Activated T-cell treated with anti-CD3 and anti-CD28 coated beads, Interleukin-2, amount 50 U/mL, for 4 hours (primary cell): ENCODE results near the gene KCNQ1. TPM values are rescaled to one million over a fixed set of nuclear protein-coding genes. Genes with fewer than 3 reads are reported as not detected.

ENCODE experiments used
- ATAC-seq, 2 donors: fragments of 200-7000 bp; cut with Tn5 transposase; one replicate each; pipeline ENCODE4 v1.10.0; 2021
- DNase-seq: peaks from one replicate; pipeline ENCODE4 v3.0.0-alpha.2; 2020
- H3K27me3 Mint-ChIP-seq: one replicate; pipeline ENCODE4 v1.8.0; 2021; ENCODE audit warnings: low read depth, mixed read lengths
- H3K36me3 Mint-ChIP-seq: one replicate; pipeline ENCODE4 v1.8.0; 2022; ENCODE audit warnings: mixed read lengths; ENCODE audit not compliant: insufficient read depth
- H3K4me1 Mint-ChIP-seq: one replicate; pipeline ENCODE4 v1.8.0; 2021; ENCODE audit warnings: low read depth, mixed read lengths
- H3K4me3 Mint-ChIP-seq: one replicate; pipeline ENCODE4 v1.8.0; 2021; ENCODE audit warnings: mild to moderate bottlenecking, moderate library complexity, mixed read lengths
- H3K9me3 Mint-ChIP-seq: one replicate; pipeline ENCODE4 v1.8.0; 2021; ENCODE audit warnings: mixed read lengths
- total RNA-seq, 3 donors: library from RNA; stranded (reverse); gene quantifications; one replicate each; pipeline ENCODE4 v1.2.1, GENCODE V29; 2021

Gene KCNQ1
- total RNA-seq, 3 donors from 2014 or later: 2.3 to 3.0 (median 2.8) TPM

DNA sequence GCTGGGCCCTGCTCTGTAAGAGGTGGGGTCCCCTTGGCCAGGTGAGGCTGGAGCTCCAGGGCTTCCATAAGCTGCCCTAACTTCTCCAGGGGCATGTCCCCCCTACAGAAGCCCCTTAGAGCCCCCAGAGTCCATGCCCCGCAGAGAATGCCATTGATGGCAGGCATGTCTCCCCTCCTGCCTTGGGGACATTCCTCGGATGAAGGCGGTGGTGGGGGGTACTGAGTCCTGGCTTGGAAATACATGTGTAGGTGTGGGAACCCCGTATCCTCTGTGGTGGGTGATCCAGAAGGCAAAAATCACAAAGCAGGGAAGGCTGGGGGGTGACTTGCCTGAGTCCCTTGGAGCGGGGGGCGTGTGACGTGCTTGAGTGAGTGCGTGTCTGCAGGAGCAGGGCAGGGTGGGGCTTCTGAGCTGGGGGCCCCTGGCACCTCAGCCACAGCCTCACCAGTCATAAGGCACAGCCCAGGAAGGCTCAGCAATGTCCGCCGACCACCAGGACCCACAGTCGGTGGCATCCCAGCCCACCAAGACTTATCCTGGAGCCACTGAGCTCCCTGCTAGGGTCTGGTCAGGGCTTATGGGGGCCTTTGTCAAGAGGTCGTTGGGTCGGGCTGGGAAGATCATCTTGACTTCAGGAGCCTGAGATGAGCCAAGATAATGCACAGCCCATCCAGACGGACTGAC is 324.7 kb downstream of the KCNQ1 start:
- H3K27me3 Mint-ChIP-seq: no peaks in the 10 kb centered on the region
- H3K36me3 Mint-ChIP-seq: peaks cover 8% of the 10 kb centered on the region
- H3K4me3 Mint-ChIP-seq: no peak overlapping the region
- no peak for DNase-seq
- no peak for ATAC-seq
- H3K9me3 Mint-ChIP-seq: no peaks in the 10 kb centered on the region
- H3K4me1 Mint-ChIP-seq: peaks cover 10% of the 10 kb centered on the region

DNA sequence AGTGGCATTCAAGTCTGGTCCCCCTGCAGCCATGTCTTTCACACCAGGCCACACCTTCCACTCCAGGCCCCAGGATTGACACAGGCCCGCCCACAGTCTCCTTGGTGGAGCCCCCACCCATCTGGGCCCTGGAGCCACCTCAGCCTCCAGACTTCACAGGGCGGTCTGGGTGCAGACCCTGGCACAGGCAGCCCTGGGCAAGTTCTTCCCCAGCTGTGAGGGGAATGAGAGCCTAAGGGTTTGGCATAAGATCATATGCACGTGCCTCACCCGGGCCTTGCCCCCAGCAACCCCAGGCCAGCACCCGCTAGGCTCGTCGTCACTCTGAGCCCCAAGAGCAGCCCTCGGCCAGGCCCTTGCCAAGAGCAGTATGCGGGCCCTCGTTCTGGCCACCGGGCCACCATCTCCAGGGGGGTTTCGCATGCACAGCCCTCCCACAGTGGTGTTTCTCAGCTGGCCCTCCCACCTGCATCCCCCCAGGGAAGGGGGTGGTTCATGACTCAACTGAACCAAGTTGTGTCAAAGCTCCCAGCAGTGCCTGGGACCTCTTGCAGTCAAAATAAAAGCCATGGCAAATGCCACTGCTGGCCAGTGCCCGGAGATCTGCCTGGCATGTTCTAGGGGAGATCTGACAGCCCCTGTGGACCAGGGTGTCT is 325.4 kb downstream of the KCNQ1 start:
- Mint-ChIP-seq H3K4me3 (no peak overlapping the region), H3K9me3 (no peaks in the 10 kb centered on the region), H3K27me3 (no peaks in the 10 kb centered on the region), H3K36me3 (peaks cover 5% of the 10 kb centered on the region), H3K4me1 (peaks cover 15% of the 10 kb centered on the region)
- peak; percentile 1 for DNase-seq
- ATAC-seq: no peak

DNA sequence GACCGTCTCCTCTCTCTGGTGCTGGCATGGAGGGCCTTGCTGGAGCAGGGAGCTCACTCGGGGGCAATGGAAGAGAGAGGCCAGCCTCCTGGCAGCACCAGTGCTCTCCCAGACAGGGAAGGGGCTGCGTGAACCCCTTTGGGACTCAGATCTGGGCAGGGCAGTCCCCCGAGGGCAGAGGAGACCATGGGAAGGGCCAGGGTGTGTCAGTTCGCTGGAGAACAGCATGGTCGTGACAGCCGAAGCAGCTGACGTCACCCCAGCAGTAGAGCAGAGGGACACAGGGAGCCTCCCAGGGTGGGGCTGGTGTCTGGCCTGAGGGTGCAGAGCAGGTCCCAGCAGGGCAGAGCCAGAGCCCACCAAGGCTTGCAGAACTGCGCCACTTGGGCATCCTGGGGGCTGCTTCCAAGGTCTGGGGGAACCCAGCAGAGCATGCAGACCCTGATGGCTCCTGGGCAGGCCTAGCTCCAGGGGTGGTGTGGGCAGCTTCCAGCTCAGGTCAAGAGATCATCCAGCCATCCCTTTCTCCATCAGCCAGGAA is 326.0 kb downstream of the KCNQ1 start:
- H3K36me3 Mint-ChIP-seq: peaks cover 3% of the 10 kb centered on the region
- DNase-seq (peak; percentile 2), ATAC-seq (no peak)
- no peaks in the 10 kb centered on the region for H3K9me3 Mint-ChIP-seq
- H3K4me3 Mint-ChIP-seq: no peak overlapping the region
- peaks cover 15% of the 10 kb centered on the region for H3K4me1 Mint-ChIP-seq
- H3K27me3 Mint-ChIP-seq: no peaks in the 10 kb centered on the region

GRCh38 chr11:2771758-2772466 is 327.1 kb downstream of the KCNQ1 start:
- no peak overlapping the region for H3K4me3 Mint-ChIP-seq
- DNase-seq (peak; percentile 1), ATAC-seq (no peak)
- no peaks in the 10 kb centered on the region for H3K27me3 Mint-ChIP-seq
- H3K36me3 Mint-ChIP-seq: peaks cover 4% of the 10 kb centered on the region
- no peaks in the 10 kb centered on the region for H3K9me3 Mint-ChIP-seq
- peaks cover 15% of the 10 kb centered on the region for H3K4me1 Mint-ChIP-seq

GRCh38 chr11:2772544-2773031 is 327.8 kb downstream of the KCNQ1 start:
- Mint-ChIP-seq H3K27me3 (no peaks in the 10 kb centered on the region), H3K36me3 (peaks cover 5% of the 10 kb centered on the region), H3K4me1 (peaks cover 15% of the 10 kb centered on the region), H3K4me3 (no peak overlapping the region), H3K9me3 (no peaks in the 10 kb centered on the region)
- peak; percentile 43 to 70 for ATAC-seq
- peak; percentile 3 for DNase-seq

GRCh38 chr11:2774173-2775082 is 329.6 kb downstream of the KCNQ1 start:
- H3K27me3 Mint-ChIP-seq: no peaks in the 10 kb centered on the region
- H3K4me3 Mint-ChIP-seq: no peak overlapping the region
- no peaks in the 10 kb centered on the region for H3K9me3 Mint-ChIP-seq
- ATAC-seq (no peak), DNase-seq (peak; percentile 1)
- H3K36me3 Mint-ChIP-seq: peaks cover 5% of the 10 kb centered on the region
- peaks cover 15% of the 10 kb centered on the region for H3K4me1 Mint-ChIP-seq

DNA sequence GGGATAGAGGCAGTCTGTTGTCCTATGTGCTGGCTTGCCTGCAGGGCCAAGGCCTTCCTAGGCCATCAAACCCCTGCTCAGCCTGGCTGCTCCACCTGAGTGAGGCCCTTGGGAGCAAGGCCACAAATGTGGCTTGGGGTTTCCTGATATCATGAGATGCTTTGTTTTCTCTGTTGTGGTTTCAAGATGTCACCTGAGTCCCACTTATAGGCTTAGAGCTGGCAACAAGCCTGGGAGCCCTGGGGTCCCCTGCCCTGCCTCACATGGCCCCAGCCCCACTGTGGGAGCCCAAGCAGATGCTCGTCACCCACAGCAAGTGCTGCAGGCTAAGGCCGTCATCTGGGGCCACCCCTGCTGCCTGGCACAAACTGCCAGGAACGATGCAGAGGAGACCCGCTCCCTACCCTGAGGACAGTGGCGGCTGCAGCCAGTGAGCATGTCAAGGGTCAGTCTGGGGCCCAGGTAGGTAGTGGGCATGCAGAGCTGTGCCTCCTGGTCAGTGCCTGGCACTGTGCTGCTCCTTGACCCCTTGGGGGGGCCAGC is 330.3 kb downstream of the KCNQ1 start:
- Mint-ChIP-seq H3K27me3 (no peaks in the 10 kb centered on the region), H3K4me1 (peaks cover 15% of the 10 kb centered on the region)

DNA sequence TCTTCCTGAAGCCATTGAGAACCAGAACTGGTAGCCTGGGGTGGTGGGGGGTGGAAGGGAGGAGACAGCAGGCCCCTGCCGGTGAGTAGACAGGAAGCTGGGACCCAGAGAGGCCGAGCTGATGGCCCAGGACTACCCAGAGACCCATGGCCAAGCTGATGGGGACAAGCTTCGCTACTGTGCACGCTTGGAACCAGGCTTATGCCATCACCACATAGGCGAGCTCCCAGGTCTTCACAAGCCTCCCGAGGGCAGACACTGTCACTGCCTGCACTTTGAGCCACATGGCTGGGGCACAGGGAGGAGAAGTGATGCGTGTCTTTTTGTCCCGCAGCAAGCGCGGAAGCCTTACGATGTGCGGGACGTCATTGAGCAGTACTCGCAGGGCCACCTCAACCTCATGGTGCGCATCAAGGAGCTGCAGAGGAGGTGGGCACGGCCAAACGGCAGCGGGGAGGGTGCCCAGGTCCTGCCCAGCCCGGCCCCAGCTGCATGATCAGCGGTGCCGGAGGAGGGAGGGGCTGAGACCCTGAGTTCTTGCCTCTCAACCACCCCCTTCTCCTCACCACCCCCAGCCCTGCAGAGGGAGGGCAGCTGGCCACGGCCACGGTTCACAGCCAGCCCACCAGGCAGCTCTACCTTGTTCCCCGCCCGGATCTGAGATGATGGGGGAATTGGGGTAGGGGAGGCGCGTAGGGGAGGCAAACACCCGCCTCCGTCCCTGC is 331.0 kb downstream of the KCNQ1 start:
- Mint-ChIP-seq H3K9me3 (no peaks in the 10 kb centered on the region), H3K36me3 (peaks cover 5% of the 10 kb centered on the region), H3K4me1 (peaks cover 15% of the 10 kb centered on the region), H3K4me3 (no peak overlapping the region), H3K27me3 (no peaks in the 10 kb centered on the region)
- ATAC-seq (no peak), DNase-seq (peak; percentile 3)

More for the DNA sequence above, 330.3 kb downstream of the KCNQ1 start:
- H3K36me3 Mint-ChIP-seq: peaks cover 5% of the 10 kb centered on the region
- no peaks in the 10 kb centered on the region for H3K9me3 Mint-ChIP-seq
- ATAC-seq: no peak
- H3K4me3 Mint-ChIP-seq: no peak overlapping the region
- no peak for DNase-seq

DNA sequence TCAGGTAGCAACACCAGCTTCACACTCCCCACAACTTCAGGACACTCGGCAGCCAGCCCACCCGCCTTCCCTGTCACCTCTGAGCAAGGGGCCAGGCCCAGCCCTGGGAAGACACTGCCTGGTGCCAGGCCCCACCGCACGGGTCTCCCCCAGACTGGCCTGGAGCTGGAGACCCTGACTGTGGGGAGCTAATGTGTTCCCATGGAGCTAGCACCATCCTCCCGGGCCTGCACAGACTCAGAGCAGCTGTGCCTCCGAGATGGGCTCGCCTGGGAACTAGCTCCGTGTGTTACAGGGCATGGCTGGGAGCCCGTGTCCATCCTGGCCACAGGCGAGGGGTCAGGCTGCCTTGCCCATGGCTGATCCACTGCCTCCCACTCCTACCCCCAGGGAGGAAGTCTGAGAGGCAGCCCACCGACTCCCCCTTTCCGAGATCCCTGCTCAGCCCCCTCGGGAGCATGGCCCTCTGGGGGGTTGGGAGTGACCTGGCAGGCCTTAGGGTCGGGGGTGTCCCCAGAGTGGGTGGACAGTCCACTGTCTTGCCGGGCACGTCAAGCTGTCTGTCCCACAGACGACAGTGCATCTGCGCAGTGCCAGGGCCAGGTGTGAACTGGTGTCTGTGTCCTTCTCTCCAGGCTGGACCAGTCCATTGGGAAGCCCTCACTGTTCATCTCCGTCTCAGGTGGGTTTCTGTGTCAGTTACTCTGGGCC is 331.7 kb downstream of the KCNQ1 start:
- H3K4me1 Mint-ChIP-seq: peaks cover 14% of the 10 kb centered on the region
- ATAC-seq (no peak), DNase-seq (peak; percentile 3)
- no peaks in the 10 kb centered on the region for H3K27me3 Mint-ChIP-seq
- H3K4me3 Mint-ChIP-seq: no peak overlapping the region
- H3K9me3 Mint-ChIP-seq: no peaks in the 10 kb centered on the region
- H3K36me3 Mint-ChIP-seq: peaks cover 4% of the 10 kb centered on the region

GRCh38 chr11:2777386-2777785 is 332.6 kb downstream of the KCNQ1 start:
- H3K27me3 Mint-ChIP-seq: no peaks in the 10 kb centered on the region
- peaks cover 3% of the 10 kb centered on the region for H3K36me3 Mint-ChIP-seq
- H3K9me3 Mint-ChIP-seq: no peaks in the 10 kb centered on the region
- H3K4me1 Mint-ChIP-seq: peaks cover 14% of the 10 kb centered on the region
- ATAC-seq (no peak), DNase-seq (no peak)
- no peak overlapping the region for H3K4me3 Mint-ChIP-seq

DNA sequence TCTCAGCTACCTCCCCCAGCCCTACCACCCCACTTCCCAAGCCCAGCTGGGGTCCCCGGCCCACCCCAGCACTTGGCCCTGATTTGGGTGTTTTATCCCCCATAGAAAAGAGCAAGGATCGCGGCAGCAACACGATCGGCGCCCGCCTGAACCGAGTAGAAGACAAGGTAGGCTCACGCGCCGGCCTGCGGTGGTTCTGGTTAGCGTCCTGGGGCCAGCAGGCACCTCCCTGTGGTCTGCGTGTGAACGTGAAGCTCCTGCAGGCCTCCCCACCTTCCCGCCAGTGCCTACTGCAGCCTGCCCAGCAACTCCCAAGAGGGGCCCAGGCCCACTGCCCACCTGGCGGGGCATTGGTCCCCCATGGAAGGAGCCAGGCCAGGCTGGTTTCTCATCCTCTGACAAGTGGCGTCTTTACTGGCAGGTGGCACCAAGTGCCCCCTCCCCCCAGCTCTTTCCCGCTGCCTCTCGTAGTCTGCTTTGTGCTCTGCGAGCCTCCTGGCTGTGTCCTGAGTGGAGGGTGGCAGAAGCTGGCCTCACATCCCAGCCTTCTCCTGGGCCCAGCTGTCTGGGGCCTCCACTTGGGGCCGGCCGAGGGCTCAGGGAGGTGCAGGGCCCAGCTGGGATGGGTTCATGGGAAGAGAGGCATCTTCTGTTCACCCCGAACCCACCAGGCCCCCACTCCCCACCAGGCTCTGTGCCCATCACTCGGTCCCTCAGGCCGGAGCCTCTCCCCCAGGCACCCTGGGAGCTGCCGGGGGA is 333.2 kb downstream of the KCNQ1 start:
- ATAC-seq (no peak), DNase-seq (peak; percentile 3)
- Mint-ChIP-seq H3K4me1 (peaks cover 12% of the 10 kb centered on the region), H3K9me3 (no peaks in the 10 kb centered on the region), H3K36me3 (peaks cover 3% of the 10 kb centered on the region), H3K27me3 (no peaks in the 10 kb centered on the region), H3K4me3 (no peak overlapping the region)
